ENCODE measurements around the gene HAUS1. TPM values are rescaled to one million over a fixed set of nuclear protein-coding genes. Genes with fewer than 3 reads are reported as not detected.
A peak's percentile ranks its signal among the peaks of the same experiment; 100 is the strongest.

The HAUS1 gene
- total and polyA plus RNA-seq, 8 donors: 4.6 to 10.9 (median 8.3) TPM

DNA sequence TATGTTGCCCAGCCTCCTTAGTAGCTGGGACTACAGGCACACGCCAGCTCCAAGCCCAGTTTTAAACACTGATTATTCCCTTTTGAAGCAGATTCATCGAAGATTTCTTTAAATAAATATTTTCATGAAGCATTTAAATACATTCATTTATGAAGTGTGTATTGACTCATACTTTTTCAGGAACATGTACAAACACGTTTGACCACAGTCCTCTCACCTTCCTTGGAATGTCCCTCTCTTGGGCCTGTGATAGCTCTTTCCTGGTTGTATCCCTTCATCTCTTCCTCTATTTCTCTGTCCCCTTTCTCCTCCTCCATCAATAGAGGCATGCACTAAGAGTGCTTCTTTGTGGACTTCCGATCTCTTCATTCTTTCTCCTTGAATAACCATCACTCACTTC is 34.7 kb upstream of the HAUS1 start:
- H3K27ac ChIP-seq: peak overlapping the region in 1 of 4 donors; percentile 4
- no peaks in the 10 kb centered on the region for H3K27me3 ChIP-seq
- H3K9me3 ChIP-seq: no peaks in the 10 kb centered on the region
- FAIRE-seq: no peak
- no peak overlapping the region for H3K4me3 ChIP-seq
- H3K4me1 ChIP-seq: peaks cover 0 to 14% (median 0%) of the 10 kb centered on the region in 3 donors
- TF ChIP-seq, protein P1, sequence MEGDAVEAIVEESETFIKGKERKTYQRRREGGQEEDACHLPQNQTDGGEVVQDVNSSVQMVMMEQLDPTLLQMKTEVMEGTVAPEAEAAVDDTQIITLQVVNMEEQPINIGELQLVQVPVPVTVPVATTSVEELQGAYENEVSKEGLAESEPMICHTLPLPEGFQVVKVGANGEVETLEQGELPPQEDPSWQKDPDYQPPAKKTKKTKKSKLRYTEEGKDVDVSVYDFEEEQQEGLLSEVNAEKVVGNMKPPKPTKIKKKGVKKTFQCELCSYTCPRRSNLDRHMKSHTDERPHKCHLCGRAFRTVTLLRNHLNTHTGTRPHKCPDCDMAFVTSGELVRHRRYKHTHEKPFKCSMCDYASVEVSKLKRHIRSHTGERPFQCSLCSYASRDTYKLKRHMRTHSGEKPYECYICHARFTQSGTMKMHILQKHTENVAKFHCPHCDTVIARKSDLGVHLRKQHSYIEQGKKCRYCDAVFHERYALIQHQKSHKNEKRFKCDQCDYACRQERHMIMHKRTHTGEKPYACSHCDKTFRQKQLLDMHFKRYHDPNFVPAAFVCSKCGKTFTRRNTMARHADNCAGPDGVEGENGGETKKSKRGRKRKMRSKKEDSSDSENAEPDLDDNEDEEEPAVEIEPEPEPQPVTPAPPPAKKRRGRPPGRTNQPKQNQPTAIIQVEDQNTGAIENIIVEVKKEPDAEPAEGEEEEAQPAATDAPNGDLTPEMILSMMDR (IDR thresholded peaks at IDR 0.05): no peak
- DNase-seq: no peak
- intact Hi-C loops (cut with DNase I): no loop called here
- WGBS, 2 donors: 75 to 82% methylated on average over 4 of the region's 4 CpGs
- H3K36me3 ChIP-seq: no peaks in the 10 kb centered on the region
- ATAC-seq: no peak

GRCh38 chr18:46070232-46070631 is 34.0 kb upstream of the HAUS1 start:
- Histone ChIP-seq H3K27ac (no peak overlapping the region), H3K36me3 (no peaks in the 10 kb centered on the region), H3K4me3 (no peak overlapping the region), H3K27me3 (no peaks in the 10 kb centered on the region), H3K4me1 (peaks cover 0 to 14% (median 0%) of the 10 kb centered on the region in 3 donors), H3K9me3 (no peaks in the 10 kb centered on the region)
- TF ChIP-seq, protein P1 (IDR thresholded peaks at IDR 0.05): no peak
- FAIRE-seq (no peak), DNase-seq (no peak), ATAC-seq (no peak)
- WGBS, 2 donors: 85 to 87% methylated on average over 6 of the region's 6 CpGs
- intact Hi-C loops (cut with DNase I): loop anchor here in 1 of 3 donors (10.0 kb wide), 1 partner anchor 95 kb away; no protein-coding TSS in a partner anchor

DNA sequence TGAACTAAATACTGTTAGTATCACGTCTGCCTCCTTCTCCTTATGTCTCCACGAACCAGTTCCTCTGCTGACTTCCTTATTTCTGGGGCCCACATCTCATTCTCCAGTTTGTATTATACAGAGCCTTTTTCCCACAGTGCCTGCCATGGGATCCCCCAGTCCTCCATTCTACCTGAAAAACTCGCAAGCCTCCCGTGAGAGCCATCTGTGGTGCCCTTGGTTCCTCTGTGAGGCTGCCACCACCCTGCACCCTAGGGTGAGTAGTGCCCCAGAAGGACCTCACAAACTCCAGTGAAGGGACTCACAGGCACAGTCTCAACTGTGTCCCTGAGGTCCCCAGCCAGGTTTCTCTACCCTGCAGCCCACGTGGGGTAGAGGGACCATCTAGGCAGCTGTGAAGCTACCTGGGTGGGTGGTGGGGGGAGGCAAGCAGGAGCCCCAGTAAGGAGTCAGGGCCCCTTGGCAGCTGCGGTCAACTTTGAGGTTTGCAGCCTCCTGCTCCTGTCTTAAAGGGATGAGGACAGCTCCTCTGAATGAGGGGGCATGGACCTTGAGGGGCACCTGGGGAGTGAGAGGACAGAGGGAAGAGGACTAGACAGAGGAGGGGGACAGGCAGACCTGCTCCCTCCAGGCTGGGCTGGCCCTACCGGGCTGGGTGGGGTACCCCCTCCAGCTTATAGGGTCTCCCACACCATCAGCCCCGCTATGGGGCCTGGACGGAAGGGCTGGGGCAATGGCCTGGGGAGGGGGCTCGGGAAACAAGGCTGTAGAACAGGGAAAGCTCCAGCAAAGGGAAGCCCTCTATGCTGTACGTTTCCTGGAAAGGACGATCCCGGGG is 33.2 kb upstream of the HAUS1 start:
- DNase-seq (peak in 2 of 6 donors; percentile 61 to 78), FAIRE-seq (no peak), ATAC-seq (peak in 2 of 4 donors; percentile 10 to 12)
- Histone ChIP-seq H3K9me3 (no peaks in the 10 kb centered on the region), H3K4me1 (peaks cover 0 to 14% (median 0%) of the 10 kb centered on the region in 3 donors), H3K27me3 (no peaks in the 10 kb centered on the region), H3K36me3 (no peaks in the 10 kb centered on the region), H3K4me3 (peak overlapping the region; percentile 77 to 93 (median 80)), H3K27ac (no peak overlapping the region)
- WGBS, 2 donors: 46 to 50% methylated on average over 13 of the region's 13 CpGs
- intact Hi-C loops (cut with DNase I): loop anchor here in 1 of 3 donors (10.0 kb wide), 1 partner anchor 96 kb away; no protein-coding TSS in a partner anchor
- TF ChIP-seq, protein P1 (IDR thresholded peaks at IDR 0.05): no peak

DNA sequence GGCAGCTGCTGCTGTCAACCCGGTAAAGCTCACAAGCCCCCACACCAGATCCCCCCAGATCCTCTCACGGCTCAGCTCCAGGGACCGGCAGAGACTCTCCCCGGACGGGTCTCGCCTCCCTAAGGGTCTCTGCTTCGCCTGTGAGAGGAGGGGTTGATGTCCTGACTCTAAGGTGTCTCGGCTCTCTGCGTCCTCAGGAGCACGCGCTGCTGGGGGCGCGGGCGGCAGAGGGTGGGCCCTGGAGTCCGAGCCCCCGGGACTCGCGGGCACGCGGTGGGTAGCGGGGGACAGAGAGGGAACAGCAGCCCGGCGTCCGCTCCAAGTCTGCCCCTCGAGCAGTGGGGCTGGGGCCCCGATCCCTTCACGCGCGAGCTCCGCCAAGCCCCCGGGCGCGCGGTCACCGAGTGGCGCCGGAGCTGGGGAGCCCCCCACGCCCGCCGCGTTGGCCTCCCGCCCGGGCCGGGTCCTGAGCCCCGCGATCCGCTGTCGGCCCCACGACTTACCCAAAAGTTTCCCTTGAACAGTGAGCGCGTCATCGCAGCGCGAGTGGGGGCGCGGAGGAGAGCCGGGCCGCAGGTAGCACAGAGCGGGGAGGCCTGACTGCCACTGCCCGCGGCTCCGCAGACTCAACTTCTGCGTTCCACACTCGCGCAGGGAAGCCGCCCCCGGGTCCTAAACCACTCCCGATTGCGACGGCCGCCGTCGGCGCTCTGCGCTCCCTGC is 32.4 kb upstream of the HAUS1 start, which contains the start of gene PSTPIP2:
Gene PSTPIP2 (minus strand): TSS at position 608 of the 723 bp plus-strand sequence. CDS start 72 bp downstream, at position 536.
- Histone ChIP-seq H3K27ac (no peak within 1 kb of the TSS), H3K27me3 (no peaks in the 10 kb centered on the region), H3K36me3 (no peaks in the 10 kb centered on the region), H3K4me1 (peaks cover 0 to 14% (median 0%) of the 10 kb centered on the region in 3 donors), H3K9me3 (no peaks in the 10 kb centered on the region), H3K4me3 (peak within 1 kb of the TSS; percentile 77 to 93 (median 80))
- ATAC-seq (peak; percentile 80 to 88 (median 84)), DNase-seq (peak; percentile 65 to 88 (median 70)), FAIRE-seq (no peak)
- 1% methylated on average over 64 to 75 of the region's 75 CpGs for WGBS, 2 donors
- intact Hi-C loops (cut with DNase I): loop anchor here in 1 of 3 donors (10.0 kb wide), 1 partner anchor 97 kb away; no protein-coding TSS in a partner anchor
- TF ChIP-seq, protein P1 (IDR thresholded peaks at IDR 0.05): no peak

All from pancreas (tissue), 10 donors.